KOPT-K1 (cell line): ENCODE results near the gene KRTAP4-3.
"Not testable (repeated sequence)": the region's sequence is repeated elsewhere in the genome, so short reads cannot be mapped to it uniquely, and the experiment has no call there.

Source experiments
- H3K27ac ChIP-seq: fragments of 200-600 bp; sonication (generic); 2 replicates; pipeline ENCODE4 v1.5.1; 2016; ENCODE audit warnings: antibody characterized with exemption, mild to moderate bottlenecking, low read depth, low read length; ENCODE audit not compliant: poor library complexity, severe bottlenecking
- H3K36me3 ChIP-seq: fragments of 200-600 bp; sonication (generic); 2 replicates; pipeline ENCODE4 v1.5.1; 2017; ENCODE audit warnings: antibody characterized with exemption, mild to moderate bottlenecking, low read length, moderate library complexity; ENCODE audit not compliant: insufficient read depth
- H3K9me3 ChIP-seq: fragments of 200-600 bp; sonication (generic); 2 replicates; pipeline ENCODE4 v1.5.1; 2017; ENCODE audit warnings: antibody characterized with exemption, low read length, mild to moderate bottlenecking; ENCODE audit not compliant: insufficient read depth, poor library complexity, severe bottlenecking

Gene KRTAP4-3

GRCh38 chr17:41140360-41141131 lies 27.5 kb downstream of the KRTAP4-3 start, which contains the start of gene KRTAP4-6:
KRTAP4-6 (minus strand) TSS chr17:41140544; CDS start chr17:41140487, 57 bp downstream.
- H3K36me3 ChIP-seq: no peaks in the 10 kb centered on the region
- peaks cover 34% of the 10 kb centered on the region for H3K9me3 ChIP-seq
- no peak within 1 kb of the TSS for H3K27ac ChIP-seq

GRCh38 chr17:41139865-41140264 lies 28.2 kb downstream of the KRTAP4-3 start:
- H3K36me3 ChIP-seq, H3K27ac ChIP-seq: not testable (repeated sequence)
- H3K9me3 ChIP-seq: peaks cover 34% of the 10 kb centered on the region

DNA sequence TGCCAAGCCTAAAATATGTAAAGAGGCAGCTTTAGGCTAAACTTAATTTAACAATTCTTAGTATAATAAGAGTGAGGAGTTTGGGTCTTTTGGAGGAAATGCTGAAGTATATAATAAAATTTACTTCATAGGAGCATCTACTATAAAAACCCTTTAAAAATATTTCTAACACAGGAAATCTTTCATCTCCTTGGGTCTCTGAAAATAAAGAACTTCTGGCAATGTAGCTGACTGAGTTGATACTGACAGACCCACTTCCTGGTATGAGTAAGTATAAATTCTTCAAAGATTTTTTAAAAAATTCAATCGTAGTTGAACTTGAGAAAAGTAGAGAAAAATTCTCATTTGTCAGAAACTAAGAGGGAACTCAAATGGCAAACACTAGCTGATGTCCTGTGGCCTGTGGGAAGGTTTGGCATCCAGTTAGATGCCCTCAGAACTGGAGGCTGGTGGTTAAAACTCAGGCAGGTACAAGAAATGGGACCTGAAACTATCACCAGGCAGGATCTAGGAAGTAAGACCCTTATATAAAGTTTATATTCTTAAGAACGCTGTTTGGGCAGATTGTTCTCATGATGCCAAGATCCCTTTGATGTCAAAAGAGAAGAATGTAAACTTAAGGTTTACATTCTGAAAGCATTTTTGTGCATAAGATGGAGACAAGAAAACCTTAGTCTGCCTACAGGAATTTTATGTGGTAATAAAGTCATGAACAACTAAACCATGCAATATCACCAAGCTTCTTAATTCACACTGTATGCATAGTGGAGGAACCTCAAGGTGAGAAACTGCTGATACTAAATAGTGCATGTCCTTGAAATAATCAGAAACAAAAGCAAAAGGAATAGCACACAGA lies 33.9 kb downstream of the KRTAP4-3 start:
- no peaks in the 10 kb centered on the region for H3K36me3 ChIP-seq
- no peak overlapping the region for H3K27ac ChIP-seq
- no peaks in the 10 kb centered on the region for H3K9me3 ChIP-seq

DNA sequence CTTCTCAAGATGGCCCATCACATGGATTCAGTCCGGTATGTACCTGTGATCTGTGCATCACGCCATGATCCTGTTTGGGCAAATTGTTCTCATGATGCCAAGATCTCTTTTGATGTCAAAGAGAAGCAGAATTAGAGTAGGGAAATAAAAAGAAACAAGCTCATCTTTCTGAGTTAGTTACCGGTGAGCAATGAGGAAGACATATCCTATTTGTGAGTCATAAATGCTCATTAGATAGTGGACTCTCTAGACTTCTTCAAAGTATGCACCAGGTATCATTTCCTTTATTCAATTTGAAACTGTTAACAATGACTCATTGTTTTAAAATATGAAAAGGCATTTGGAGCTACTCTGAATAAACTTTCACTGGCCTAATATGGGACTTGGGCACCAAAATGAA lies 36.0 kb downstream of the KRTAP4-3 start:
- no peaks in the 10 kb centered on the region for H3K36me3 ChIP-seq
- no peak overlapping the region for H3K27ac ChIP-seq
- no peaks in the 10 kb centered on the region for H3K9me3 ChIP-seq

- no peak overlapping the region for H3K27ac ChIP-seq
- H3K36me3 ChIP-seq: no peaks in the 10 kb centered on the region
- no peaks in the 10 kb centered on the region for H3K9me3 ChIP-seq
These were observed 40.6 kb downstream of the KRTAP4-3 start for GRCh38 chr17:41127371-41127770.

- Histone ChIP-seq H3K27ac (no peak overlapping the region), H3K9me3 (no peaks in the 10 kb centered on the region), H3K36me3 (no peaks in the 10 kb centered on the region)
These were observed 41.6 kb downstream of the KRTAP4-3 start for GRCh38 chr17:41126412-41126811.

DNA sequence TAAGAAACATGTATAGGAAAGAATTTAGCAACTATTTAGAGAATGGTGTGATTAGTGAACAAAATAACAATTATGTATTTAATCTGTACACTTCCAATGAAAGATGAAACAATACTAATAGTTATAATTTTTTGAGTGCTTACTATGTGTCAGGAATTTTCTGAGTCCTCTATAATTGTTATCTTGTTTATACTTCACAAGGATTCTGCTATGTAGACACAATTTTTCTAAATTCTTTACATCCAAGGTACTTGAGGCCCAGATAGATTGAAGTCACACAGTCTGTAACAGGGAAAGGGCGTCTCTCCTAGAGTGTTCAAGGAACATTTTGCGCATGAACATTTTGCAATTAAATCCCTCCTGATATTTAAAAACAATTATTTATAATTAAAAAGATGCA lies 43.0 kb downstream of the KRTAP4-3 start:
- H3K27ac ChIP-seq: no peak overlapping the region
- H3K9me3 ChIP-seq: no peaks in the 10 kb centered on the region
- no peaks in the 10 kb centered on the region for H3K36me3 ChIP-seq

- H3K9me3 ChIP-seq, H3K36me3 ChIP-seq, H3K27ac ChIP-seq: not testable (repeated sequence)
These were observed 44.0 kb downstream of the KRTAP4-3 start, which contains the start of gene KRTAP4-12 for GRCh38 chr17:41123991-41124371. KRTAP4-12 (minus strand) TSS chr17:41124182; CDS start chr17:41124122, 60 bp downstream.

- H3K9me3 ChIP-seq, H3K36me3 ChIP-seq, H3K27ac ChIP-seq: not testable (repeated sequence)
These were observed 44.6 kb downstream of the KRTAP4-3 start for GRCh38 chr17:41123292-41123990.

DNA sequence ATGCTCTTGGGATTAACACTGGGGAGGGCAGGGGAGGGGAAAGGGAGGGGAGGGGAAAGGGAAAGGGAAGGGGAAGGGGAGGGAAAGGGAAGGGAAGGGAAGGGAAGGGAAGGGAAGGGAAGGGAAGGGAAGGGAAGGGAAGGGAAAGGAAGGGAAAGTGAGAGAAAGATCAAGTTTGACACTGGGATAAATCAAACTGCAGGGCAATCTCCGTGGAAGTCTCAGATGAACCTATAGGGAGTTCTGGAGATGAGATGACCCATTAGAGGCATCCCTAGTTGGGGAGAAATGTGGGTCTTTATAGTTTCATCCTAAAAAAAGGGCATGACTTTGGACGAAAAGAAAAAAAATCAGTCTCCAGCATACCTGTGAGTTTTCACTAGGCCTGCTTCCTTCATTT lies 46.3 kb downstream of the KRTAP4-3 start:
- Histone ChIP-seq H3K36me3 (no peaks in the 10 kb centered on the region), H3K27ac (no peak overlapping the region), H3K9me3 (no peaks in the 10 kb centered on the region)

DNA sequence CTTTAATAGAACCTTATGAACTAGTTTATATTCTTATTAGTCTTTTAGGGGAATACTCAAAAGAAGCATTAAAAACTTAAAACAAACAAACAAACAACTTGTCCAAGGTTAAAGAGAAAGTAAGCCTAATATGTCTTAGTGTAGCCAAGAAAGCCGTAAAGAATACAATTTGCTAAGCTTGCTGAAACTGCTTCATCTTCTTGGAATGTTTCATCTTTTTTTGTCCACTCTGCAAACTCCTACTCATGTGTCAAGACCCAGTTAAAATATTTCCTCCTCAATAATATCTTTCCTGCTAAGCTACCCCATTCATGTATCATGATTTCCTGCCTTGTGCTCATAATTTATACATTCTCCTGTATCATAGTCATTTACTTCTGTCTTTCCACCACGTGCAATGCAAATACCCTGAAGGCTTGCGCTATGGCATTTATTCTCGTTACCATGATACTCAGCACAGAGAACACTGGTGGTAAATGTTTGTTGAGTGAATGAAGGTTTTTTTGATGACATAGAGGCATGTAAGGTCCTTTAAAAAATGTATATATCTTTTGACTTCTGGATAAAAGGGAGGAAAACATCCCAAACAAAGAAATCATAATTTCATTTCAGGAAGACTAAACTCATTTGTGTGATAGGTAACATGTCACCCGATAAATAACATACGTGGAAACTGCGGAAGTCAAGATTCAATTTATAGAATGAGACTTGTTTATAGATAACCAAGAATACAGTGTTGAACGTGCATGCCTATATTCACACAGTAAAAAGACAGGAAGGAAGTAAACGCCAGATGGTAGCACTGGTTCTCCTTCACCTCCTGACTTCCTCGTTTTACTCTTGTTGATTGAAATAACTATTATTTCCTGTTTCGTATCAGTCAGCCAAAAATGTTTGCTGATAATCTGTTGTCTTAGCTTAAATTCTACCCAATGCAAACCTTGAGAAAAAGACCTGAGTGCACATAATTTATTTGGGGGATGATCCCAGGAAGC lies 48.0 kb downstream of the KRTAP4-3 start:
- H3K9me3 ChIP-seq, H3K36me3 ChIP-seq, H3K27ac ChIP-seq: not testable (repeated sequence)

- Histone ChIP-seq H3K27ac (no peak overlapping the region), H3K9me3 (peaks cover 4% of the 10 kb centered on the region), H3K36me3 (no peaks in the 10 kb centered on the region)
These were observed 49.3 kb downstream of the KRTAP4-3 start for GRCh38 chr17:41118721-41119120.

GRCh38 chr17:41117846-41118386 lies 50.1 kb downstream of the KRTAP4-3 start, which contains the start of gene KRTAP4-11:
KRTAP4-11 (minus strand) TSS chr17:41118373; CDS start chr17:41118315, 58 bp downstream.
- not testable (repeated sequence) for H3K36me3 ChIP-seq, H3K27ac ChIP-seq
- peaks cover 12% of the 10 kb centered on the region for H3K9me3 ChIP-seq
